Glutamatergic neuron (in vitro differentiated cells): Measurements from ENCODE around the gene KCNMA1. TPM values are rescaled to one million over a fixed set of nuclear protein-coding genes. Genes with fewer than 3 reads are reported as not detected.

ENCODE experiments used
- DNase-seq: peaks from one replicate; pipeline ENCODE4 v3.0.0; 2022
- H3K27ac Mint-ChIP-seq: one replicate; pipeline ENCODE4 v1.8.0; 2020; ENCODE audit warnings: mild to moderate bottlenecking, mixed read lengths, inconsistent platforms; ENCODE audit not compliant: unreplicated experiment
- H3K27me3 Mint-ChIP-seq: one replicate; pipeline ENCODE4 v1.8.0; 2020; ENCODE audit warnings: mild to moderate bottlenecking, moderate library complexity, mixed read lengths, inconsistent platforms; ENCODE audit not compliant: unreplicated experiment
- H3K36me3 Mint-ChIP-seq: one replicate; pipeline ENCODE4 v1.8.0; 2020; ENCODE audit warnings: mild to moderate bottlenecking, mixed read lengths, inconsistent platforms; ENCODE audit not compliant: unreplicated experiment
- H3K4me1 Mint-ChIP-seq: one replicate; pipeline ENCODE4 v1.8.0; 2020; ENCODE audit warnings: mild to moderate bottlenecking, low read depth, mixed read lengths, inconsistent platforms; ENCODE audit not compliant: unreplicated experiment
- H3K4me3 Mint-ChIP-seq: one replicate; pipeline ENCODE4 v1.8.0; 2020; ENCODE audit warnings: mild to moderate bottlenecking, mixed read lengths, inconsistent platforms; ENCODE audit not compliant: unreplicated experiment
- H3K9me3 Mint-ChIP-seq: one replicate; pipeline ENCODE4 v1.8.0; 2020; ENCODE audit warnings: mild to moderate bottlenecking, moderate library complexity, mixed read lengths, inconsistent platforms; ENCODE audit not compliant: unreplicated experiment
- total RNA-seq: library from RNA; stranded (reverse); fragmentation: NEBNext Ultra II Directional; extraction: Animal tissue kit (Norgen Biotek cat#: 25700); gene quantifications from one replicate; pipeline ENCODE4 v1.2.1, GENCODE V29; 2021; ENCODE audit not compliant: unreplicated experiment
- TF ChIP-seq, protein P1 (sequence below): fragments of 200-600 bp; sonication (generic); IDR thresholded peaks from one replicate; pipeline ENCODE4 v1.5.0; 2021; ENCODE audit not compliant: partially characterized antibody, unreplicated experiment

The KCNMA1 gene
- total RNA-seq, 1 donor from 2014 or later: 3.2 TPM

DNA sequence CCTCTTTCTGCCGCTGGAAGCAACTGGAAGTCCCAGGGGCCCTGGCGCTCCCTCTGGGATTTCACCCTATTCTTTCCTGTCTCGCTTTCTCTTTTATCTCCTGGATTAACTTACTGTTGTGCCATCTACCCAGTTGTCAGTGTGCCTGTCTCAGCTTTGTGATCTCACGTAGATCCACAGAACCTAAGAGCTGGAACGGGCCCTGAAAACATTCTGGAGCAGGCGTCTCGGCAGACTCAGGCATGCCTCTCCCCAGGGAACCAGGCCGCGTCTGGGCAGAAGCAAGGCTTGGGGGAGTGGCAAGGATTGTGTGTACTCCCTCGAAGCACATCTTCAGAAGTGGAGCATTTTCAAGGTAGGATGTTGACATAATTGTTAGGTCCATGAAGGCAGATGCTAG lies 87.2 kb downstream of the KCNMA1 start:
- H3K27me3 Mint-ChIP-seq: no peaks in the 10 kb centered on the region
- peaks cover 2% of the 10 kb centered on the region for H3K9me3 Mint-ChIP-seq
- no peak for DNase-seq
- TF ChIP-seq, protein P1, sequence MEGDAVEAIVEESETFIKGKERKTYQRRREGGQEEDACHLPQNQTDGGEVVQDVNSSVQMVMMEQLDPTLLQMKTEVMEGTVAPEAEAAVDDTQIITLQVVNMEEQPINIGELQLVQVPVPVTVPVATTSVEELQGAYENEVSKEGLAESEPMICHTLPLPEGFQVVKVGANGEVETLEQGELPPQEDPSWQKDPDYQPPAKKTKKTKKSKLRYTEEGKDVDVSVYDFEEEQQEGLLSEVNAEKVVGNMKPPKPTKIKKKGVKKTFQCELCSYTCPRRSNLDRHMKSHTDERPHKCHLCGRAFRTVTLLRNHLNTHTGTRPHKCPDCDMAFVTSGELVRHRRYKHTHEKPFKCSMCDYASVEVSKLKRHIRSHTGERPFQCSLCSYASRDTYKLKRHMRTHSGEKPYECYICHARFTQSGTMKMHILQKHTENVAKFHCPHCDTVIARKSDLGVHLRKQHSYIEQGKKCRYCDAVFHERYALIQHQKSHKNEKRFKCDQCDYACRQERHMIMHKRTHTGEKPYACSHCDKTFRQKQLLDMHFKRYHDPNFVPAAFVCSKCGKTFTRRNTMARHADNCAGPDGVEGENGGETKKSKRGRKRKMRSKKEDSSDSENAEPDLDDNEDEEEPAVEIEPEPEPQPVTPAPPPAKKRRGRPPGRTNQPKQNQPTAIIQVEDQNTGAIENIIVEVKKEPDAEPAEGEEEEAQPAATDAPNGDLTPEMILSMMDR: no peak
- no peak overlapping the region for H3K27ac Mint-ChIP-seq
- no peaks in the 10 kb centered on the region for H3K4me1 Mint-ChIP-seq
- H3K4me3 Mint-ChIP-seq: no peak overlapping the region
- H3K36me3 Mint-ChIP-seq: no peaks in the 10 kb centered on the region

DNA sequence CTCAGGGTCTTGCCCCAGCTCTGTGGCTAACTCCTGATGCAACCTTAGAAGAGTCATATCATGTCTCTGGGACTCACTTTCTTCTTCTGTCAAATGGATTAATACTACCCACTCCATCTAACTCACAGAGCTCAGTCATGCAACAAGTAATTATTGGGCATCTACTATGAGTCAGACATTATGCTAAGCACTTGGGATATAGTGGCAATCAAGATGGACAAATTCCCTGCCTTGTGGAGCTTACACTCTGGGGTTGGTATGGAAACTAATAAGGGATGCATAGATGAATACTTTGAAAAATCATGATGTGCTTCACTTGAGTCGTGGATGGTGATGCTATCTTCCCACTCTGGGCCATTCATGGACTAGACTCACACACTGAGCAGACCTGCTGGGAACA lies 88.9 kb downstream of the KCNMA1 start:
- Mint-ChIP-seq H3K36me3 (no peaks in the 10 kb centered on the region), H3K9me3 (peaks cover 2% of the 10 kb centered on the region), H3K27ac (no peak overlapping the region), H3K4me1 (no peaks in the 10 kb centered on the region), H3K4me3 (no peak overlapping the region), H3K27me3 (no peaks in the 10 kb centered on the region)
- no peak for DNase-seq
- TF ChIP-seq, protein P1: no peak

DNA sequence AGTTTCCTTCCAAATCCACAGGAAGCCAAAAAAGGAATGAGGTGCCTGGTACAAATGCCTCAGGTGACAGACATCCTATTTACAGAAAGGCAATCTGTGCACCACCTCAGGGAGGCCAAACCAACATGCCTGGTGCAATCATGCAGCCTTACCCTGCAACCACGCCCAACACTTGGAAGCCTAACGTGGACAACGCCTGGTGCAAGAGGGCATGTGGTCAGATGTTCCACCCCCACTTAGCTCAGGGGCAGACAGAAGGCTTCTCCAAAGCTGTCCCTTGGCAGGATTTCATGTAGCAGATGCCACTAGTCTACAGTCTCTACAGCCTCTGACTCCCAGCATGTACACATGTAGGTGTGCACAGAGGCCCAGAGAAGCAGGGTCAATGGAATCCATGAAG lies 89.5 kb downstream of the KCNMA1 start:
- Mint-ChIP-seq H3K9me3 (peaks cover 2% of the 10 kb centered on the region), H3K27ac (no peak overlapping the region), H3K36me3 (no peaks in the 10 kb centered on the region), H3K4me3 (no peak overlapping the region), H3K4me1 (no peaks in the 10 kb centered on the region), H3K27me3 (no peaks in the 10 kb centered on the region)
- no peak for DNase-seq
- TF ChIP-seq, protein P1: no peak

DNA sequence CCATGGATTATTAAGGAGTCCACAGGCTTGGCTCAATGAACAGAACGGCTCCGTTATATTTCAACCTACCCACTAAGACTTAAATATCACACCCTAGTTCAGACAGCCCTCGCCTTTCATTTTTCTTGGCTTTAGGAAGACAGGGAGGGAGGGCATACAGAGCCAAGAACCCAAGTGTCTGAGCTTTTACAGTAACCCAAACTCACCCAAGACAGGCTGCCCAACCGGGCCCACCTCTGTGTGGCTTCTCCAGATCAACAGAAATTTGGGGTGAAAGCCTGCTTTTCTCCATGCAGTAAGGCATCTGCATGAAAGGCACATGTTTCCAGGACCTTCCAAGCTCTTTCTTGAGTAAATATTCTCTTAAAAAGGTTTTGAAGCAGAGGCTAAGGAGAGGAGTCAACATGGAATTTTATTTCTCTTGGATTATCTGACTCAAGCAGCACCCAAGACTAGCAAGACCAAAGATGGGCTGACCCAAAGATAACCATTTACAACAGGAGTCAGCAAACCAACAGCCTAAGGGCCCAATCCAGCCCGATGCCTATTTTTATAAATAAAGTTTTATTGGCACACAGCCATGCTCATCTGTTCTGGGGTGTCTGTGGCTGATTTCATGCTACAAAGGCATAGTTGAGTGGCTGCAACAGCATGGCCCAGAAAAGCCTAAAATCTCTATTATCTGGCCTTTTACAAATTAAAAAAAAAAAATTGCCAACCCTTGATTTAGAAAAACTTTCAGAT lies 90.1 kb downstream of the KCNMA1 start:
- no peak overlapping the region for H3K4me3 Mint-ChIP-seq
- H3K4me1 Mint-ChIP-seq: no peaks in the 10 kb centered on the region
- H3K36me3 Mint-ChIP-seq: no peaks in the 10 kb centered on the region
- no peak overlapping the region for H3K27ac Mint-ChIP-seq
- no peak for DNase-seq
- H3K9me3 Mint-ChIP-seq: peaks cover 4% of the 10 kb centered on the region
- TF ChIP-seq, protein P1: no peak
- H3K27me3 Mint-ChIP-seq: no peaks in the 10 kb centered on the region

DNA sequence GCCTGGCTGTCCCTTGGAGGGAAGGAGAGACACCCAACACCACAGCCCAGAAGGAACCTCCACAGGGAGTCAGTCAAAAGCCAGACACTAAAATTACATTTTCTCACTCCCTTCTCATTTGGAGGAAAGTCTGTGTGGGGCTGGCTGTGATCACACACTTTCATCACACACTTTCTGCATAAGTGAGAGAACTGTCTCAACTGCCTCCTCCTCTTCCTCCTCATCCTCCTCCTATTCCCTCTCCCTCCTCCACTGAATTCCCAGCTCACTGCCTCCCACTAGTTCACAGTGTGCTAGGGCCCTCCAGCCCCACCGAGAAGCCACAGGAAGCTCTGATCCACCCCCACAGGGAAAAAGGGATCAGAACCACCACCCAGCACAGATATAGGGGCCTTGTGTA lies 91.6 kb downstream of the KCNMA1 start:
- DNase-seq: no peak
- TF ChIP-seq, protein P1: no peak
- Mint-ChIP-seq H3K4me3 (no peak overlapping the region), H3K4me1 (no peaks in the 10 kb centered on the region), H3K27me3 (no peaks in the 10 kb centered on the region), H3K27ac (no peak overlapping the region), H3K36me3 (no peaks in the 10 kb centered on the region), H3K9me3 (peaks cover 4% of the 10 kb centered on the region)
